ENCODE measurements around the gene EXOC6B.

GRCh38 chr2:72871060-72871459 is 45.2 kb upstream of the EXOC6B start:
- TF ChIP-seq HDAC2 (IDR thresholded peaks at IDR 0.05; ENCODE audit: borderline replicate concordance in 1 of 2, low read depth in 2 of 2, low read length in 2 of 2) (no peak), POLR2AphosphoS5 (IDR thresholded peaks at IDR 0.05; ENCODE audit: low read depth, low read length) (no peak), TAF1 (IDR thresholded peaks at IDR 0.05; ENCODE audit: low read depth, low read length) (no peak), POLR2A (IDR thresholded peaks at IDR 0.05; ENCODE audit: control extremely low read depth in 1 of 2, low read depth in 2 of 2, low read length in 2 of 2) (no peak), FOSL1 (IDR thresholded peaks at IDR 0.05; ENCODE audit: insufficient read depth, low read depth, low read length) (no peak), CEBPB (IDR thresholded peaks at IDR 0.05; ENCODE audit: low read depth, low read length) (no peak)
